ENCODE data around the gene PDILT.
"Not testable (repeated sequence)": the region's sequence is repeated elsewhere in the genome, so short reads cannot be mapped to it uniquely, and the experiment has no call there.

PDILT gene

DNA sequence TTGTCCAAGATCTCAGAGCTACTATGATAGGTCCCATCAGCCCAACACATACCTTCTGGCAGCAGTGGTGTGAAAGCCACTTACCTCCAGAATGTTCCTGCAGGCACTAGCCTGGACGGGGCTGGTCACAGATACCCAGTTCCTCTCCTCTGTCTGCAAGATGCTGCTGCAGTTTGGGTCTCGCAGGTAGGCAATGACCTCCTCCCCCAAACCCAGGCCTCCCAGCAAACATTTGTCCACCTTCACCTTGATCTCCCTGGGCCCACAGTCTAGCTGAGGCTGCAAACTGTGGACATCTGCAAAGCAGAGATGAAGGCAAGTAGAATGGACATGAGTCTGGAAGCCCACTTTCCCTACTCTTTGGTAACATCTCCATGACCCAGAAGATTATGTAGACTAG lies 84.4 kb downstream of the PDILT start:
- Histone ChIP-seq H3K9me3 (ENCODE audit: control insufficient read depth, low read length) (no peaks in the 10 kb centered on the region), H3K9ac (ENCODE audit: low read length) (no peak overlapping the region), H3K36me3 (ENCODE audit: control insufficient read depth, insufficient read depth, low read length, severe bottlenecking) (no peaks in the 10 kb centered on the region), H3K4me3 (ENCODE audit: low read length) (no peak overlapping the region), H3K27me3 (replicated peaks; ENCODE audit: control insufficient read depth, insufficient read depth, low read length) (peaks cover 11% of the 10 kb centered on the region), H3K4me1 (ENCODE audit: control insufficient read depth, insufficient read depth, low read length) (no peaks in the 10 kb centered on the region)
- no peak for DNase-seq (ENCODE audit: low read depth)

DNA sequence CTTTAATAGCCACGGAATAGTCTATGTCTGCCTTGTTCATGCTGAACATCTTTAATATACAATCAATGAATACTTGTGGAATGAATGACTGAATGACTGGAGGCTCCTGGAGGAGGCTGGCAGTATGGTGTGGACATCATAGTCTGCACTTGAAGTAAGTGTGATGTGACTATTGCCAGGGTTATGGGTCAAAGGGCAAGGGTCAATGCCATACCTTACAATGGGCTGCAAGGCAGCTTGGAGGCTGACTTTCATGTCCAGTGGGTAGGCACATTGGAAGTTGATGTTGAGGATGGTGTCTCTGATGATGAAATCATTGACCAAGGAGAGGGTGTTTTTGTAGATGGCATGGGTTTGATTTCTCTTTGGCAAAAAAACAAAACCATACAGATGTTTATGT lies 85.1 kb downstream of the PDILT start:
- Histone ChIP-seq H3K9me3 (ENCODE audit: control insufficient read depth, low read length) (no peaks in the 10 kb centered on the region), H3K4me3 (ENCODE audit: low read length) (no peak overlapping the region), H3K9ac (ENCODE audit: low read length) (no peak overlapping the region), H3K27me3 (replicated peaks; ENCODE audit: control insufficient read depth, insufficient read depth, low read length) (peaks cover 12% of the 10 kb centered on the region), H3K36me3 (ENCODE audit: control insufficient read depth, insufficient read depth, low read length, severe bottlenecking) (no peaks in the 10 kb centered on the region), H3K4me1 (ENCODE audit: control insufficient read depth, insufficient read depth, low read length) (no peaks in the 10 kb centered on the region)
- no peak for DNase-seq (ENCODE audit: low read depth)

DNA sequence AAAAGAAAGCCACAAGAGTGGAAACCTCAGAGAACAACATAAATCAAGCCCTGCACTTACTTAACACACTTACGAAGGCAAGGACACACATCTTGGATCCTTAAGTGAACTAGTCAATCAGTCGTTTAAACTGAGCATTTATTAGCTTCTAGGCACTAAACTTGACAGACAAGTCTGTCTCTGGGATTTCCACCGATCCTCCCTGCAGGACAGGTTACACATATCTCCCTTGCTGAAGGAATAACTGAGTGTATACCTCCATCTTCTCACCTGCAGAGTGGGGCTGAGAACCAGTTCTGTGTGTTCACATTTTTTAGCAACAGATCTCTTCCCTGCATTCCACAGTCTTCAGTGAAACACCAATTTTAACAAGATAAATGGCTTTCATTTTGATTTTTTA lies 86.1 kb downstream of the PDILT start:
- H3K36me3 ChIP-seq (ENCODE audit: control insufficient read depth, insufficient read depth, low read length, severe bottlenecking) = no peaks in the 10 kb centered on the region
- peaks cover 8% of the 10 kb centered on the region for H3K27me3 ChIP-seq (replicated peaks; ENCODE audit: control insufficient read depth, insufficient read depth, low read length)
- DNase-seq (ENCODE audit: low read depth) = no peak
- no peak overlapping the region for H3K9ac ChIP-seq (ENCODE audit: low read length)
- H3K9me3 ChIP-seq (ENCODE audit: control insufficient read depth, low read length) = no peaks in the 10 kb centered on the region
- H3K4me1 ChIP-seq (ENCODE audit: control insufficient read depth, insufficient read depth, low read length) = no peaks in the 10 kb centered on the region
- no peak overlapping the region for H3K4me3 ChIP-seq (ENCODE audit: low read length)

DNA sequence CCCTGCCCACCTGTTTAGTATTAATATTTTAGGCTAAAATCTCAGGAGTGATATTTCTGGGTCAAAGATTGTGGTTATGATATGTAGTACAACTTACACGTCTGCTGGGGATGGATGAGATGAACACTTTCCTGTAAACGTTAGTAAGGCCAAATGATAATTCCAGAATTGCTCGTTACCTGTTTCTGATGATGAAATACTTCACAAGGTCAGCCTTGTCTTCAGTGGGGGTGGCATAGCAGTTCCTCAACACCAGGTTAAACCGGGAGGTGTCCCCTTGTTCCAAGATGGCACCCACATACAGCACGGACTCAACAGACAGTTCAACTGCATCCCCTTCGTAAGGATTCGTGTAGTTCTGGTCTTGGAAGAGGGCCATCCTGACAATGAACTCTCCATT lies 86.5 kb downstream of the PDILT start:
- H3K4me3 ChIP-seq (ENCODE audit: low read length) = no peak overlapping the region
- peaks cover 8% of the 10 kb centered on the region for H3K27me3 ChIP-seq (replicated peaks; ENCODE audit: control insufficient read depth, insufficient read depth, low read length)
- DNase-seq (ENCODE audit: low read depth) = no peak
- H3K9me3 ChIP-seq (ENCODE audit: control insufficient read depth, low read length) = no peaks in the 10 kb centered on the region
- no peaks in the 10 kb centered on the region for H3K4me1 ChIP-seq (ENCODE audit: control insufficient read depth, insufficient read depth, low read length)
- H3K9ac ChIP-seq (ENCODE audit: low read length) = no peak overlapping the region
- no peaks in the 10 kb centered on the region for H3K36me3 ChIP-seq (ENCODE audit: control insufficient read depth, insufficient read depth, low read length, severe bottlenecking)

DNA sequence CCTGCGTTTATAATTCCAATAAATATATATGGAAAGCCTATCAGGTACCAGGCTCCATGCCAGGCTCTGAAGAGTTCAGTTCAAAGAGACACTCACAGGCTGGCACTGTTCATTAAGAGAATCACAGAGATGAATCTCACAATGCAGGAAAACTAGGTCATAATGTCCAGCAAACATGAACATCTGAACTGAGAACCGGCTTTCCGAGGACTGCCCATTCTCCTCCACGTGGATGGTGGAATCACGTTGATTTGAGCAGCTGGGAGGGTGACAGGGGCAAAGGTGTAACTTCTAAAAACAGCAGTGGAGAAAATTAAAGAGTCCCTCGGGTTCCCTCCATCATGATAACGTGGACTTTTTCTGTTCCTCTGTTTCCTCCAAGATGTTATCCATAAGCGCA lies 87.4 kb downstream of the PDILT start:
- Histone ChIP-seq H3K4me3 (ENCODE audit: low read length) (no peak overlapping the region), H3K4me1 (ENCODE audit: control insufficient read depth, insufficient read depth, low read length) (no peaks in the 10 kb centered on the region), H3K36me3 (ENCODE audit: control insufficient read depth, insufficient read depth, low read length, severe bottlenecking) (no peaks in the 10 kb centered on the region), H3K9me3 (ENCODE audit: control insufficient read depth, low read length) (no peaks in the 10 kb centered on the region), H3K27me3 (replicated peaks; ENCODE audit: control insufficient read depth, insufficient read depth, low read length) (peaks cover 8% of the 10 kb centered on the region), H3K9ac (ENCODE audit: low read length) (no peak overlapping the region)
- no peak for DNase-seq (ENCODE audit: low read depth)

DNA sequence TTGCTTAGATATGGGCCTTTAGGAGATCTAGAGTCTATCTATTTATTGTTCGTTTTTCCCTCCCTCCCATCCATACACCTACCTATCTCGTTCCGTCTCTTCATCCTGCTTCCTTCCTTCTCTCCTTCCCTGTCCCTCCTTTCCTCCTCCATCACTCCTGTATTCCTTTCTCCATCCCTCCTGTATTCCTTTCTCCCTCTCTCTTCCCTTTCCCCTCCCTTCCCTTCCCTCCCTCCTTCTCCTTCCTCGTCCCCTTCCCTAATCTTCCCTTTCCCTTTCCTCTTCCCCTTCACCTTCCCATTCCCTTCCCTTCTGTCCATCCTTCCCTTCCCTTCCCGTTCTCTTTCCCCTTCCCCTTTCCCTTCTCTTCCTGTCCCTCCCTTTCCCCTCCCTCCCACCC lies 87.8 kb downstream of the PDILT start:
- no peak overlapping the region for H3K9ac ChIP-seq (ENCODE audit: low read length)
- peaks cover 8% of the 10 kb centered on the region for H3K27me3 ChIP-seq (replicated peaks; ENCODE audit: control insufficient read depth, insufficient read depth, low read length)
- no peak overlapping the region for H3K4me3 ChIP-seq (ENCODE audit: low read length)
- H3K36me3 ChIP-seq (ENCODE audit: control insufficient read depth, insufficient read depth, low read length, severe bottlenecking) = no peaks in the 10 kb centered on the region
- peaks cover under 1% of the 10 kb centered on the region for H3K9me3 ChIP-seq (ENCODE audit: control insufficient read depth, low read length)
- no peak for DNase-seq (ENCODE audit: low read depth)
- H3K4me1 ChIP-seq (ENCODE audit: control insufficient read depth, insufficient read depth, low read length) = no peaks in the 10 kb centered on the region

DNA sequence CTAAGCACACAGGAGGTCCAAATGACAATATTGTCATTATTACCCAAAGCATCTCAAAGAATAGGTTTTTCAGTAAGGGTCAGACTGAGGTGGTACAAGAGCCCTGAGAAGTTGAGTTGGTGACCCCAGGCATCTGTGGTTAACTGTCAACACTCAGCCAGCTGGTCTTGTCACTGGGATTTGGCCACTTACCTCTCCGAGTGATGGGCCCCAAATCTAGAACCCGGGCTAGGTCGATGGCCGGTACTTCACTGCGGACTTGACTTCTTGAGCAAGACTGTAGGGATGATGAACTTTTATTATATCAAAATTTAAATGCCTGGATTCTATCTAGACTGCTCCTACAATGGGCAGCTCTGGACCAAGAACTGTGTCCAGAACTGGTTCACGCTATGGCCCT lies 88.8 kb downstream of the PDILT start:
- Histone ChIP-seq H3K9ac (ENCODE audit: low read length) (no peak overlapping the region), H3K4me1 (ENCODE audit: control insufficient read depth, insufficient read depth, low read length) (no peaks in the 10 kb centered on the region), H3K9me3 (ENCODE audit: control insufficient read depth, low read length) (peaks cover 5% of the 10 kb centered on the region), H3K36me3 (ENCODE audit: control insufficient read depth, insufficient read depth, low read length, severe bottlenecking) (no peaks in the 10 kb centered on the region), H3K4me3 (ENCODE audit: low read length) (no peak overlapping the region), H3K27me3 (replicated peaks; ENCODE audit: control insufficient read depth, insufficient read depth, low read length) (peaks cover 8% of the 10 kb centered on the region)
- DNase-seq (ENCODE audit: low read depth) = no peak

DNA sequence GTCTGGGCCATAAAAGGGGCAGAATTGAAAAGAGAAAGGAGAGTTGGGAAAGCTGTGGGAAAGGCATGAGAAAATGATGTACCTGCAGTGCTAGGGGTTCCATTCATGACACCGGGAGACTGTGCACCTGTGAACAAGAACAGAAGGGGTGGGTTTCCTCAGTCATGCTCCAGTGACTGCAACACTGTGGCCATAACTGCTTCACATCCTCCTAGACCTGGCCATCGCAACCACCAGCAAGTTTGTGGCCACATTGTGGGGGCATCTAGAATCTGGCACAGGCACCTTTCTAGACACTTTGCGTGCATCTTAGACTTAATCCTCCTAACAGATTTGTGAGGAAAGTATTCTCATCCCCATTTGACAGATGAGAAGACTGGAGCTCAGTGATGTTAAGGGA lies 90.0 kb downstream of the PDILT start:
- H3K9ac ChIP-seq (ENCODE audit: low read length) = no peak overlapping the region
- no peaks in the 10 kb centered on the region for H3K4me1 ChIP-seq (ENCODE audit: control insufficient read depth, insufficient read depth, low read length)
- peaks cover 8% of the 10 kb centered on the region for H3K27me3 ChIP-seq (replicated peaks; ENCODE audit: control insufficient read depth, insufficient read depth, low read length)
- no peak overlapping the region for H3K4me3 ChIP-seq (ENCODE audit: low read length)
- peaks cover 5% of the 10 kb centered on the region for H3K9me3 ChIP-seq (ENCODE audit: control insufficient read depth, low read length)
- H3K36me3 ChIP-seq (ENCODE audit: control insufficient read depth, insufficient read depth, low read length, severe bottlenecking) = no peaks in the 10 kb centered on the region
- no peak for DNase-seq (ENCODE audit: low read depth)

DNA sequence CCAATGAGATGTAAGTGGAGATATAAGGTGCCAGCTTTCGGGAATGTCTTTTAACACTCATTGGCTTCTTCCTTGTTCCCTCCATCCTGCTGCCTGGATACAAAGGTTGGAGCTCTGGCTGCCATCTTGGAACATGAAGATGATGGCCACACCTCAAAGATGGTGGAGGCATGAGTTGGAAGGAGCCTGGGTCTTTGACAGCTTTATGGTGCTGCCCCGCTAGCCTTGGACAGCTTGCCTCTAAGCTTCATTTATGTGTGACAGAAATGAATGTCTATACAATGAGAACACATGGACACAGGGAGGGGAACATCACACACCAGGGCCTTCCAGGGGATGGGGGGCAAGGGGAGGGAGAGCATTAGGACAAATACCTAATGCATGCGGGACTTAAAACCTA lies 90.8 kb downstream of the PDILT start:
- Histone ChIP-seq H3K27me3 (replicated peaks; ENCODE audit: control insufficient read depth, insufficient read depth, low read length) (peaks cover 12% of the 10 kb centered on the region), H3K9me3 (ENCODE audit: control insufficient read depth, low read length) (peaks cover 5% of the 10 kb centered on the region), H3K4me1 (ENCODE audit: control insufficient read depth, insufficient read depth, low read length) (no peaks in the 10 kb centered on the region), H3K36me3 (ENCODE audit: control insufficient read depth, insufficient read depth, low read length, severe bottlenecking) (no peaks in the 10 kb centered on the region), H3K4me3 (ENCODE audit: low read length) (no peak overlapping the region), H3K9ac (ENCODE audit: low read length) (no peak overlapping the region)
- DNase-seq (ENCODE audit: low read depth) = no peak

DNA sequence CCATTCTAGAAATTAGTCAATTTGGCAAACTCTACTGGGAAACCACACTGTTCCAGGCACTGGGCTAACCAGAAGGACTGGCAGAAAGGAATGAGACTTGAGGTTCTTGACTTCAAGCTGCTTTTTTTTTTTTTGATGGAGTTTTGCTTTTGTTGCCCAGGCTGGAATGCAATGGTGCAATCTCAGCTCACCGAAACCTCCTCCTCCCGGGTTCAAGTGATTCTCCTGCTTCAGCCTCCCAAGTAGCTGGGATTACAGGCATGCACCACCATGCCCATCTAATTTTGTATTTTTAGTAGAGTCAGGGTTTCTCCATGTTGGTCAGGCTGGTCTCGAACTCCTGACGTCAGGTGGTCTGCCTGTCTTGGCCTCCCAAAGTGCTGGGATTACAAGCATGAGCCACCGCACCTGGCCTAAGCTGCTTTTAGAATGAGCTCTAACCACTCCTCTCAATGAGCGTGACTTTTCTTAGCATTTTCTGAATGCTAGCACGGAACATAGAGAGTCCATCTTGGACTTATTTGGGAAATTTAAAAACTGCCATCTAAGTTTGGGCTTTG lies 91.9 kb downstream of the PDILT start:
- peaks cover 13% of the 10 kb centered on the region for H3K27me3 ChIP-seq (replicated peaks; ENCODE audit: control insufficient read depth, insufficient read depth, low read length)
- H3K36me3 ChIP-seq (ENCODE audit: control insufficient read depth, insufficient read depth, low read length, severe bottlenecking); DNase-seq (ENCODE audit: low read depth); H3K9me3 ChIP-seq (ENCODE audit: control insufficient read depth, low read length); H3K4me1 ChIP-seq (ENCODE audit: control insufficient read depth, insufficient read depth, low read length); H3K9ac ChIP-seq (ENCODE audit: low read length); H3K4me3 ChIP-seq (ENCODE audit: low read length): not testable (repeated sequence)

DNA sequence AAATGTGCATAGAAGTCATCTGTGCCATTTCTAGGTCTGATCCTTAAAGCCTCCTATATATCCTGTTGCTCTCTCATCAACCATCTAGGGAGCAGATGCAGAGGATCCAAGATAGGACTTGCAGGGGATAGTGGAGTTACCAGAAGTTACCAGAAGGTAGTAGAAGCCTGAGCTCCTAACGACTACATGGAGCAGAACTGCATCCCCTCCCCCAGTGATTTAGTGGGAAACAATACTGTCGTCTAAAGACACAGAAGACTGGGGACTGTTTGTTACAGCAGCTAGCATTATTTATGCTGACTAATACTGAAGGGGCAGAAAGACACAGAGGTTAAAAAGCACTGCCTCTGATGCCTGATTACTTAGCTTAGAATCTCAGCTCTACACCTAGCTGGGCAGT lies 93.0 kb downstream of the PDILT start:
- Histone ChIP-seq H3K4me3 (ENCODE audit: low read length) (no peak overlapping the region), H3K4me1 (ENCODE audit: control insufficient read depth, insufficient read depth, low read length) (no peaks in the 10 kb centered on the region), H3K27me3 (replicated peaks; ENCODE audit: control insufficient read depth, insufficient read depth, low read length) (peaks cover 18% of the 10 kb centered on the region), H3K9ac (ENCODE audit: low read length) (no peak overlapping the region), H3K9me3 (ENCODE audit: control insufficient read depth, low read length) (peaks cover 5% of the 10 kb centered on the region), H3K36me3 (ENCODE audit: control insufficient read depth, insufficient read depth, low read length, severe bottlenecking) (no peaks in the 10 kb centered on the region)
- DNase-seq (ENCODE audit: low read depth) = no peak

All from adipocyte (in vitro differentiated cells).